ENCODE results near the gene CFAP126.
"Not testable (repeated sequence)": the region's sequence is repeated elsewhere in the genome, so short reads cannot be mapped to it uniquely, and the experiment has no call there.

Gene CFAP126

DNA sequence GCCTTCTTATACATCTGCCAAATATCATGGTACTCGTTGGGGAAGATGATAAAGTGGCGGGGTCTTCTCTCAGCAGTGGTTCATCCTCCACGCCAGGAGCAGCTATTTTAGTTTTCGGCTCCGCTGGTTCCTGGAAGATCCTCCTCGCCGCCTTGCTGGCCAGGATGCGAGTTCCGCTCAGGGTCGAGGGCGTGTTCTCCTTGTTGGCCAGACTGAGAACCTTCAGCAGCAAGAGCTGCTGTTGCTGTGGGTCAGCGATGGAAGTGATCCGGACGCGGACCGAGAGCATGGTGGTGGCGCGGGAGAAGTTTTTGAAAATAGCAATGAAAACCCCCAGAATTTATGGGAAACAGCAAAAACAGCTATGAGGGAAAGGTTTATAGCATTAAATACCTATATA, 11.4 kb upstream of the CFAP126 start:
- no peak for DNase-seq

DNA sequence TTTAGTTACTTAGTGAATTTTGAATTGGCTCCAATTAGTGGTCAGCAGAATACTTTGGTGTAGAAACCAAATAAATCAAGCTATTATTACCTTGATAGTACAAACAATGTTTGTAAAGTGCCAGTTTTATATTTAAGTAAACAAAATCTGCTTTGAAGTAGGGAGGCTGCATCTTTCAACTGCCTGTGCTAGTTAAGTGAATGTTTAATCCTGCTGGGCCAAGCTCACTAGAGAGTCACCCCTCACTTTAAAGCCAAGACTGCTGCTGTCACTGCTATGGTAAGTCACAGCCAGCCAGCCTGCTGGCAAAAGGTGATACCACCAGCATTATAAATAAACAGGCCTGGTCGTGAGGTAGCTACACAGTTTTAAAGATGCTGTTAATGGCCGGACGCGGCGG, 10.3 kb upstream of the CFAP126 start:
- DNase-seq: no peak

DNA sequence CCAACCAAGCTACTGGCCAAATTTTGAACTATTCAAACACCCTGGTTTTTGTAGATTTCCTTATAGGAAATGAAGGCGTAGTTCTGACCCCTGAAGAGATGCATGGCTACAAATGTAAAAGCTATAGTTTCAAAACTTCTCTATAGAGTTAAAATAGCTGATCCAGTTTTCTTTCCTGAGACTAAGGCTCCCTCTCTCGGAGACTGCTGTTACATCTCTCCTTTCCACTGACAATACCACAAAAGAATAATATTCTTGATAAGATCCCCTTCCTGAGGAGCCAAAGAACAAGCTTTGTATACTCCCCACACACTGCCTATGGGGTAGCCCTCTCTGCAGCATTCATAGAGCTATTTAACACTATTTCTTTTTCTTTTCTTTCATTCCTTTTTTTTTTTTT, 6.7 kb upstream of the CFAP126 start:
- no peak for DNase-seq

DNA sequence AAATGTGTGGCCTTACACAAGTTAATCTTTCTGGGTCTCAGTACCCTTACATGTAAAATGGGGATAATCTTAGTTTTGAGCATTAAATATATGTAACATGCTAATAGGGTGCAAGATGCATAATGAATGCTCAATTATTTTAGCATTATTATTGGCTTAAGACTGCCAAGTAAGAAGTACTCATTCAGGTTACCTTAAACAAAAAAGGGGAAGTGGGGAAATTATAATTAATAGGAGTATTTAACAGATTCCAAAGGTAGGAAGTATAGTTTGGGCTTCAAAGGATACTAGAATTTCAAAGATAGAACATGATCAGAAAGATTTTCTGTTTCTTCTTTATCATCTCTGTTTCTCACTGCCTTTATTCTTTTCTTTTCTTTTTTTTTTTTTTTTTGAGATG, 5.8 kb upstream of the CFAP126 start:
- no peak for DNase-seq

DNA sequence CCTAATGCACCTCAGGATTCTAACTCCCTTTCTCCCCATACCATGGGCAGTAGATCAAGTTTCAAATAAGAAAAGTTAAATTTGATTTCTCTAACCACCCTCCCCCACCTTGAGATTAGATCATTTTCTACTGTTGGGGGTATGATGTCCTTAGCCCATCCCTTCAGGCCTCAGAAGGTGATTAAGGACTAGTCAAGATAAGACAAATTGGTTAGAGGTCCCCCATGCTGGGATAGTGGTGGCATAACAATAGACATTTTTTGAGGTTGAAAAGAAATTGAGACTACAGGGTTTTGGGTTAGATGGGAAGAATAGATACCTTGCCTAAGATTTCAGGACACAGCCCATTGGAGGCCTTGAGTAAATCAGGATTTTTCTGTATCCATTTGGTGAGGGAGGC, 2.5 kb downstream of the CFAP126 start:
- no peak for DNase-seq

DNA sequence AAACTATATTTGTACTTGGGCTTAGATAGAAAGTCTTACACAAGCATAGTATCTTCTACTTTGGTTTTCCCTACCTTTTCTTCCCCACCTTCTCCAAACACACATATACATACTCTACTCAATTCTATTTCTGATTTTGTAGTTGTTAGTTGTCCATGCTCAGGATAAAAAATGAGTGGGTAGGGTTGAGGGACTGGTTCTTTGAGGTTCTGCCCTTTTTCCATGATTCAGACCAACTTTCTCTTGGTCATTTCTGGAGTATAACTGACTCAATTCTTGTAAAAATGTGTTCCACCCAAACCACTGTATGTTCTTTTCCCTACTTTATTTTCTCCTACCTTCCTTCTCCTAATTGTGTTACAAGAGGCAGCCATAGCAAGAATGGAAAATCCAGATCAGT, 3.3 kb downstream of the CFAP126 start:
- no peak for DNase-seq

DNA sequence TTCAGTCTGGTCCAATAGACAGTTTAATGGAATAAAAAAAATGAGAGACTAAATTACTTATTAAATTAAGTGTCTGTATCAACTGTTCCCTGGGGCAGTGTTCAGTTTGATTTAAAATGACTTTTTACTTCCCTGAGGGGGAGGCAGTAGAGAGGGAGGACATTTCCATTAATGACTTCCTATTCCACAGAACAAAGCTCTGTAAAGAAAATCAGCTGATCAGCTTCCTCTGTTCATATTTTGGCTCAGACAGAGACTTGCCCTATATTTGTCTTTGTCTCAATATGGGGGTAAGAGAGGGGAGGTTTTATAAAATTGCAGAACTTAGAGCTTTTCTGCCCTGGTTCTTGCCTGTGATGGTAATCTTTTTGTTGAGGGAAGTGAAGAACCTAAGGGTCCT, 8.4 kb downstream of the CFAP126 start:
- DNase-seq: no peak

DNA sequence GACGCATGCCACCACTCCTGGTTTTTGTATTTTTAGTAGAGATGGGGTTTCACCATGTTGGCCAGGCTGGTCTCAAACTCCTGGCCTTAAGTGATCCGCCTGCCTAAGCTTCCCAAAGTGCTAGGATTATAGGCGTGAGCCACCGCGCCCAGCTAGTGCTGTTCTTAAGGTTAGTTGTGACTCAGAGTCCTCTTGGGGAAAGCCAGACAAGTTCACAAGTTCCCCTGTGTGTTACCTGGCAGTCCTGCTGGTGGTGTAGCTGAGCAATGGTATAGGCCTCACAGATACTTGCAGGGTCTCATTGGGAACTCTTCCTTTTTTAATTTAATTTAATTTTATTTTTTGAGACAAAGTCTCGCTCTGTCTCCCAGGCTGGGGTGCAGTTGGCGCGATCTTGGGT, 10.6 kb downstream of the CFAP126 start:
- no peak for DNase-seq

DNA sequence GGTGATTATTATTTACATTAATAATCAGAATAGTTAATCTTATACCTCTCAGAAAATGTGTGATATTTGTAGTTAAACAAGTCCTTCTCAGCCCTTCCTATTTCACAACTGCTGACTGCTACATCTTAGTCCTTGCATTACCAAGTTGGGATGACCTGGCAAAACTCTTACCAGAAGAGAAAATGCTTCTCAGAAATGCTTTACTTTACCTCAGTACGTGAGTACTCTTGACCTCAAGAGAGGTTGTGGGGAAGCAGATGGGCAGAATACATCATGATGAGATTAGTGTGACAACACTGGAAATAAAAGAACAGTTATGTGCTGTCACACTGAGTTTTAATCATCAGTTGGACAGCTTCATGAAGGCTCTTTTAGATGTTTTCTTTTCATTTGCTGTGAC, 16.2 kb downstream of the CFAP126 start:
- no peak for DNase-seq

DNA sequence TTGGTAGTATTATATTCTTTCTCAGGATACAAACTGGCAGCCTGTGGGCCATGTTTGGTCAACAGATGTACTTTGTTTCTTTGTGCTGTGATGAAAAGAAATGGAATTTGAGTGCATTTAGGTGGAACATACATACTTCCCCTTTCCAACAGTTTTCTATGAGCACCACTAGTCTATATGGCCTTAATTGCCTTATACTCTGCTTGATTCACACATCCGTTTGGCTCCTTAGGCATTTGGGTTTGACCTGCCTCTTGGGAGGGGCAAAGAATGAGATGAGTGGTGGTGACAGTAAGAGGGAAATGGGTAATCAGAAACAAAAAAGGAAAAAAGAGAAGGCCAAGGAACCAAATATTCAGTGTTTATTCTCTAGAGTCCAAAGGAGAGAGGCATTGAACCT, 17.0 kb downstream of the CFAP126 start:
- no peak for DNase-seq

DNA sequence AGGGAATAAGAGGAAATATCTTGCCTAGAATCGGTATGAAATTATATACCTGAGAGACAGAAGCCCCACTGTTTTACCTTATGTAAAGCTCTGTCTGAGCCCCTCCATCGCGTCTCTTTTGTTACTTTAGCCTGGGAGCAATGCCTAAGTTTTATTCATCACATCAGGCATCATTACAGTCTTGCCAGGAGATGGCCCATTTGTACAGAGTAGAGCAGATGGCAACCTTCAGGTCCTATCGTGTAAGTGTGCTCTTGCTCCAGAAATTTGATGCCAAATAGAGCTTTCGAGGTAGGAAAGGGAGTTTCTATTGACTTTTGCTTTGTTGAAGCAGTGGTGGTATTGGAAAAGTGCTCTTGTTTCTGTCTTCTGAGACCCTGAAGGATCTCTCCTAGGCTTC, 24.9 kb downstream of the CFAP126 start:
- peak; percentile 22 for DNase-seq

DNA sequence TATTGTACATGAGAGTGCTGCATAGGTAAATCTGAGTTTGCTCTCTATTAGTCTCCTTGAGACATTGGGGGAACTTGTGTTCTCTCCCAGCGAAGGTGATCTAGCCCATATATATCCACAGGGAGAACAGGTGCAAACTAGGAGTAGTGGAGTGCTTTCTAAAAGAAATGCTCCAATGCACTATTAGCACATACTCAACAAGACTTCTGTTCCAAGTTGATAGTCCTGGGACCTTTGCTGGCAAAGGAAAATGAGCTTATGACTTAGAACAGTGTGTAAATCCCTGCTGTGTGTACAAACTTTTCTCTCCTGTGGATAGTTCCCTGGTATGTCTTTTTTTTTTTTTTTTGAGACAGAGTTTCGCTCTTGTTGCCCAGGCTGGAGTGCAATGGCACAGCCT, 25.5 kb downstream of the CFAP126 start:
- no peak for DNase-seq

DNA sequence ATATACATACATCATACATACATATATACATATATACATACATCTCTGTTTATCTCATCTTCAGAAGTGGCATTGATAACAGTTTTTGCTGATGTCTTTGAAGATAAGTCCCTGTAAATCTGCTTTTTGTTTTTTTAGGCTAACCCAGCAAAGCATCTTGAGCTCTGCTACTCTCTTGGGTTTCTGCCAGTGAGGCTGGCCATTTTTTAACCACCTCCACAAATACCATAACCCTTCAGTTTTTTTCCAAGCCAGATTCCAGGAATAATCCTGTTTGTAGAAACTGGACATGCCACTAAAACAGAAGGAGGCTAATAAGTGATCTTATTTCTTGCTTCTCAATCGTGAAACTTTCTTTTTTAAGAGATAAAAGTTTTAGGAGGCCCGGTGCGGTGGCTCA, 31.9 kb downstream of the CFAP126 start:
- DNase-seq: no peak

DNA sequence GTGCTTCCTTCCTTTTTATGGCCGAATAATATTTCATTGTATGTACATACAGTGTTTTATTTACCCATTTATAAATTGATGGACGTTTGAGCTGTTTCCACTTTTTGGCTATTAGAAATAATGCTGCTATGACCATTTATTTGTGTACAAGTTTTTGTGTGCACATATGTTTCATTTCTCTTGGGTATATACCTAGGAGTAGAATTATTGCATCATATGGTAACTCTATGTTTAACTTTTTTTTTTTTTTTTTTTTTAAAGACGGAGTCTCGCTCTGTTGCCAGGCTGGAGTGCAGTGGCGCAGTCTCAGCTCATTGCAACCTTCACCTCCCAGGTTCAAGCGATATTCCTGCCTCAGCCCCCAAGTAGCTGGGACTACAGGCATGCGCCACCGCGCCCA, 34.5 kb downstream of the CFAP126 start:
- no peak for DNase-seq

DNA sequence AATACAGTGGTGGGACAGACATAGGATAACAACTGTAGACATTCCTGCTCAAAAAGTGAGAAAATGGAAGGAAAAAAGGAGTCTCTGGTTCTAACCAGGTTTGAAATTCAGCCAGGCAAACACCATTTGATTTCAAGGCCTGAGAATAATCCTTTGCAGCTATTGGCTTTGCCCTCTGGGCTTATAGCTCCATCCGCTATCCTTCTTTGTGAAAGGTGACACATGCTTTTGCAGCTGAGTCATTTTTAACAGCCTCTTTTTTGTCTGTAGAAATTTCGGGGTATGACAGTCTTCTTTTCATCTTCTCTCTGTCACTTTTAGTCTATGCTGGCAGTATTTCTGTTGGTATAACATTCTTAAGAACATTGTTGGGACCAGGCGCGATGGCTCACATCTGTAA, 37.3 kb downstream of the CFAP126 start:
- no peak for DNase-seq

DNA sequence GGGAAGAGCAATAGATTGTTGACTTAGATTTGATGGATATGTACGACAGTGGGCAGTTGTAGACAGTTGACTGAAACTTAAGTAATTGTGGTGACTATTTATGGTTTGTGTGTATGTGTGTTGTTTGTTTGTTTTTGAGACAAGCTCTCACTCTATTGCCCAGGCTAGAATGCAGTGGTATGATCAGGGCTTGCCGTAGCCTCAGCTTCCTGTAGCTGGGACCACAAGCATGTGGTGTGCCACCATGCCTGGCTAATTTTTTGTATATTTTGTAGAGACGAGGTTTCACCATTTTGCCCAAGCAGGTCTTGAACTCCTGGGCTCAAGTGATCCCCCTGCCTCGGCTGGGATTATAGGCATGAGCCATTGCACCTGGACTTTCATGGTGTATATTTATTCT, 43.7 kb downstream of the CFAP126 start:
- no peak for DNase-seq

DNA sequence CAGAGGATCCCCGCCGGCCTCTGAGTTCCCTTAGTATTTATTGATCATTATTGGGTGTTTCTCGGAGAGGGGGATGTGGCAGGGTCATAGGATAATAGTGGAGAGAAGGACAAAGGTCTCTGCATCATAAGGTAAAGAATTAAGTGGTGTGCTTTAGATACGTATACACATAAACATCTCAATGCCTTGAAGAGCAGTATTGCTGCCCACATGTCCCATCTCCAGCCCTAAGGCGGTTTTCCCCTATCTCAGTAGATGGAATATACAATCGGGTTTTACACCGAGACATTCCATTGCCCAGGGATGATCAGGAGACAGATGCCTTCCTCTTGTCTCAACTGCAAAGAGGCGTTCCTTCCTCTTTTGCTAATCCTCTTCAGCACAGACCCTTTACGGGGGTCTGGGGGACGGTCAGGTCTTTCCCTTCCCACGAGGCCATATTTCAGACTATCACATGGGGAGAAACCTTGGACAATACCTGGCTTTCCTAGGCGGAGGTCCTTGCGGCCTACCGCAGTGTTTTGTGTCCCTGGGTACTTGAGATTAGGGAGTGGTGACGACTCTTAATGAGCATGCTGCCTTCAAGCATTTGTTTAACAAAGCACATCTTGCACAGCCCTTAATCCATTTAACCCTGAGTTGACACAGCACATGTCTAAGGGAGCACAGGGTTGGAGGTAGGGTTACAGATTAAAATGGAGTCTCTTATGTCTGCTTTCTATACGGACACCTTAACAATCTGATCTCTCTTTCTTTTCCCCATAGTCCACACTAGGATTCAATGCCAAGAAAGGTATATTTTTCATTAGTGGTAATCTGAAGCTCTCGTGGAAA, 51.6 kb downstream of the CFAP126 start:
- not testable (repeated sequence) for DNase-seq

Measured in NCI-H446 treated with DMSO at 0.1 percent for 48 hours (cell line).